ENCODE measurements around the gene WRAP53. TPM values are rescaled to one million over a fixed set of nuclear protein-coding genes. Genes with fewer than 3 reads are reported as not detected.
A peak's percentile ranks its signal among the peaks of the same experiment; 100 is the strongest.

Gene WRAP53
- total and polyA plus RNA-seq, 4 donors, result 1.8 to 3.3 (median 2.6) TPM

- no peak overlapping the region for H3K27ac ChIP-seq (ENCODE audit: low read depth in 1 of 2, low read length in 2 of 2)
- H3K27me3 ChIP-seq (ENCODE audit: control insufficient read depth in 4 of 4, insufficient read depth in 4 of 4, low read length in 3 of 4), result peaks cover 0 to 27% (median 10%) of the 10 kb centered on the region in 4 donors
- H3K9me3 ChIP-seq (ENCODE audit: control insufficient read depth in 4 of 4, low read length in 3 of 4), result no peaks in the 10 kb centered on the region
- no peak overlapping the region for H3K4me3 ChIP-seq (ENCODE audit: low read depth in 1 of 3, low read length in 3 of 3)
- H3K9ac ChIP-seq (ENCODE audit: low read depth in 1 of 2, low read length in 2 of 2), result no peak overlapping the region
- no peak for DNase-seq (ENCODE audit: low spot score)
- TF ChIP-seq JUND (IDR thresholded peaks at IDR 0.05) (no peak), REST (IDR thresholded peaks at IDR 0.05) (no peak), ATF3 (IDR thresholded peaks at IDR 0.05) (no peak), HNF4A (conservative IDR thresholded peaks at IDR 0.05) (no peak), RAD21 (IDR thresholded peaks at IDR 0.05) (no peak), RXRA (IDR thresholded peaks at IDR 0.05) (no peak), NR2F2 (IDR thresholded peaks at IDR 0.05) (no peak), EGR1 (IDR thresholded peaks at IDR 0.05; ENCODE audit: low read depth in 2 of 2) (no peak), FOXA1 (IDR thresholded peaks at IDR 0.05) (no peak), FOXA2 (IDR thresholded peaks at IDR 0.05) (no peak), TAF1 (conservative IDR thresholded peaks at IDR 0.05) (no peak)
- TF ChIP-seq, protein P1, sequence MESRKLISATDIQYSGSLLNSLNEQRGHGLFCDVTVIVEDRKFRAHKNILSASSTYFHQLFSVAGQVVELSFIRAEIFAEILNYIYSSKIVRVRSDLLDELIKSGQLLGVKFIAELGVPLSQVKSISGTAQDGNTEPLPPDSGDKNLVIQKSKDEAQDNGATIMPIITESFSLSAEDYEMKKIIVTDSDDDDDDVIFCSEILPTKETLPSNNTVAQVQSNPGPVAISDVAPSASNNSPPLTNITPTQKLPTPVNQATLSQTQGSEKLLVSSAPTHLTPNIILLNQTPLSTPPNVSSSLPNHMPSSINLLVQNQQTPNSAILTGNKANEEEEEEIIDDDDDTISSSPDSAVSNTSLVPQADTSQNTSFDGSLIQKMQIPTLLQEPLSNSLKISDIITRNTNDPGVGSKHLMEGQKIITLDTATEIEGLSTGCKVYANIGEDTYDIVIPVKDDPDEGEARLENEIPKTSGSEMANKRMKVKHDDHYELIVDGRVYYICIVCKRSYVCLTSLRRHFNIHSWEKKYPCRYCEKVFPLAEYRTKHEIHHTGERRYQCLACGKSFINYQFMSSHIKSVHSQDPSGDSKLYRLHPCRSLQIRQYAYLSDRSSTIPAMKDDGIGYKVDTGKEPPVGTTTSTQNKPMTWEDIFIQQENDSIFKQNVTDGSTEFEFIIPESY (IDR thresholded peaks at IDR 0.05), result no peak
- H3K4me1 ChIP-seq (ENCODE audit: control insufficient read depth in 4 of 4, insufficient read depth in 4 of 4, low read length in 3 of 4), result peaks cover 3 to 14% (median 10%) of the 10 kb centered on the region in 4 donors
- 65% methylated on average over 10 of the region's 10 CpGs for WGBS
- H3K36me3 ChIP-seq (ENCODE audit: control insufficient read depth in 4 of 4, insufficient read depth in 3 of 4, low read depth in 1 of 4, low read length in 3 of 4), result no peaks in the 10 kb centered on the region
These were observed 26.7 kb downstream of the WRAP53 start for GRCh38 chr17:7714721-7715594.

GRCh38 chr17:7715936-7716886 is 27.9 kb downstream of the WRAP53 start:
- H3K9ac ChIP-seq (ENCODE audit: low read depth in 1 of 2, low read length in 2 of 2), result no peak overlapping the region
- TF ChIP-seq, protein P1 (IDR thresholded peaks at IDR 0.05), result no peak
- TF ChIP-seq FOXA2 (IDR thresholded peaks at IDR 0.05) (no peak), RXRA (IDR thresholded peaks at IDR 0.05) (no peak), MAX (IDR thresholded peaks at IDR 0.05) (no peak), HNF4A (conservative IDR thresholded peaks at IDR 0.05) (no peak), RAD21 (IDR thresholded peaks at IDR 0.05) (no peak), GABPA (IDR thresholded peaks at IDR 0.05 in 1 of 2, conservative IDR thresholded peaks at IDR 0.05 in 1 of 2) (no peak)
- no peak for DNase-seq (ENCODE audit: low spot score)
- H3K27ac ChIP-seq (ENCODE audit: low read depth in 1 of 2, low read length in 2 of 2), result no peak overlapping the region
- peaks cover 0 to 19% (median 10%) of the 10 kb centered on the region in 4 donors for H3K27me3 ChIP-seq (ENCODE audit: control insufficient read depth in 4 of 4, insufficient read depth in 4 of 4, low read length in 3 of 4)
- WGBS, result 29% methylated on average over 20 of the region's 20 CpGs
- H3K36me3 ChIP-seq (ENCODE audit: control insufficient read depth in 4 of 4, insufficient read depth in 3 of 4, low read depth in 1 of 4, low read length in 3 of 4), result no peaks in the 10 kb centered on the region
- H3K4me3 ChIP-seq (ENCODE audit: low read depth in 1 of 3, low read length in 3 of 3), result peak overlapping the region in 1 of 3 donors; percentile 45
- H3K4me1 ChIP-seq (ENCODE audit: control insufficient read depth in 4 of 4, insufficient read depth in 4 of 4, low read length in 3 of 4), result peaks cover 3 to 14% (median 10%) of the 10 kb centered on the region in 4 donors
- no peaks in the 10 kb centered on the region for H3K9me3 ChIP-seq (ENCODE audit: control insufficient read depth in 4 of 4, low read length in 3 of 4)

Measured in liver (tissue), 9 donors.